Gastrocnemius medialis (tissue), 4 donors: ENCODE data around the gene NBPF12.
"Not testable (repeated sequence)": the region's sequence is repeated elsewhere in the genome, so short reads cannot be mapped to it uniquely, and the experiment has no call there.

ENCODE experiments used
- CTCF ChIP-seq, 5 experiments: fragments of 450-650 bp in 3 of 5; fragments of 200-600 bp in 2 of 5; sonication (generic) in 2 of 5; IDR thresholded peaks in 4 of 5; conservative IDR thresholded peaks in 1 of 5; 1 replicate in 4 of 5; 2 replicates in 1 of 5; pipeline ENCODE4 v1.5.1; 2016 to 2019; ENCODE audit warnings: antibody characterized with exemption in 5 of 5, mild to moderate bottlenecking in 3 of 5, moderate library complexity in 3 of 5
- POLR2A ChIP-seq, 2 donors: fragments of 450-650 bp; IDR thresholded peaks; one replicate each; pipeline ENCODE4 v1.6.1; 2017; ENCODE audit warnings: antibody characterized with exemption in 2 of 2, mild to moderate bottlenecking in 2 of 2, moderate library complexity in 2 of 2

GRCh38 chr1:146972681-146973080, 34.6 kb downstream of the NBPF12 start:
- TF ChIP-seq CTCF (IDR thresholded peaks at IDR 0.05 in 4 of 5, conservative IDR thresholded peaks at IDR 0.05 in 1 of 5); POLR2A (IDR thresholded peaks at IDR 0.05): not testable (repeated sequence)
